ENCODE data around the gene RAB11FIP3.

Gene RAB11FIP3

GRCh38 chr16:554640-555365, 129.4 kb downstream of the RAB11FIP3 start:
- DNase-seq (ENCODE audit: low read depth): peak; percentile 22

- DNase-seq (ENCODE audit: low read depth): no peak
These were observed 130.4 kb downstream of the RAB11FIP3 start for GRCh38 chr16:555528-556473.

GRCh38 chr16:556474-557173, 131.2 kb downstream of the RAB11FIP3 start:
- no peak for DNase-seq (ENCODE audit: low read depth)

- DNase-seq (ENCODE audit: low read depth): no peak
These were observed 132.2 kb downstream of the RAB11FIP3 start for GRCh38 chr16:557463-558297.

GRCh38 chr16:558298-559020, 133.0 kb downstream of the RAB11FIP3 start:
- DNase-seq (ENCODE audit: low read depth): no peak

GRCh38 chr16:559021-559380, 133.6 kb downstream of the RAB11FIP3 start:
- DNase-seq (ENCODE audit: low read depth): no peak

- no peak for DNase-seq (ENCODE audit: low read depth)
These were observed 134.2 kb downstream of the RAB11FIP3 start for GRCh38 chr16:559411-560203.

- DNase-seq (ENCODE audit: low read depth): no peak
These were observed 134.8 kb downstream of the RAB11FIP3 start, which contains the start of gene PRR35 for GRCh38 chr16:560204-560700. Gene PRR35, plus strand, starts transcription at chr16:560394. Its CDS starts 2,901 bp downstream, at chr16:563295.

GRCh38 chr16:560701-561412, 135.4 kb downstream of the RAB11FIP3 start:
- DNase-seq (ENCODE audit: low read depth): no peak

GRCh38 chr16:561413-561794, 136.0 kb downstream of the RAB11FIP3 start:
- DNase-seq (ENCODE audit: low read depth): no peak

- no peak for DNase-seq (ENCODE audit: low read depth)
These were observed 136.8 kb downstream of the RAB11FIP3 start for GRCh38 chr16:561957-562938.

- DNase-seq (ENCODE audit: low read depth): no peak
These were observed 137.7 kb downstream of the RAB11FIP3 start for GRCh38 chr16:563072-563644.

- no peak for DNase-seq (ENCODE audit: low read depth)
These were observed 139.4 kb downstream of the RAB11FIP3 start for GRCh38 chr16:564690-565418.

GRCh38 chr16:565419-566330, 140.2 kb downstream of the RAB11FIP3 start:
- DNase-seq (ENCODE audit: low read depth): no peak

- peak; percentile 63 for DNase-seq (ENCODE audit: low read depth)
These were observed 141.3 kb downstream of the RAB11FIP3 start, which contains the start of gene NHLRC4 for GRCh38 chr16:566475-567372. Gene NHLRC4, plus strand, starts transcription at chr16:567005. Its CDS starts 1,043 bp downstream, at chr16:568048.
